ENCODE measurements around the gene GMDS.

The GMDS gene

GRCh38 chr6:1593286-1593957 lies 652.0 kb downstream of the GMDS start:
- no peak for TF ChIP-seq CTCF (conservative IDR thresholded peaks at IDR 0.05; ENCODE audit: low read depth)
- POLR2A ChIA-PET (ENCODE audit: low non-redundant PET), result interaction anchor here (0.5 kb wide), 1 partner anchor 105 kb away, joined by 6 read pairs; no protein-coding TSS in a partner anchor
- DNase-seq (ENCODE audit: low spot score), result no peak
- H3K27ac ChIP-seq, result no peak overlapping the region
- CTCF ChIA-PET, result interaction anchor here (0.6 to 1.5 kb wide), 4 partner anchors 369 to 1041 kb away, joined by 3 to 6 read pairs (median 4); no protein-coding TSS in a partner anchor

- TF ChIP-seq CTCF (conservative IDR thresholded peaks at IDR 0.05; ENCODE audit: low read depth), result no peak
- H3K27ac ChIP-seq, result no peak overlapping the region
- DNase-seq (ENCODE audit: low spot score), result no peak
- POLR2A ChIA-PET (ENCODE audit: low non-redundant PET), result no interaction called here
- CTCF ChIA-PET, result interaction anchor here (0.6 to 1.0 kb wide), 3 partner anchors 341 to 1041 kb away, joined by 3 to 6 read pairs (median 4); no protein-coding TSS in a partner anchor
Observed at GRCh38 chr6:1592852-1593251, 652.6 kb downstream of the GMDS start.

- no peak overlapping the region for H3K27ac ChIP-seq
- no peak for TF ChIP-seq CTCF (conservative IDR thresholded peaks at IDR 0.05; ENCODE audit: low read depth)
- CTCF ChIA-PET, result interaction anchor here (0.6 to 0.7 kb wide), 3 partner anchors 848 to 910 kb away, joined by 4 to 8 read pairs (median 5); no protein-coding TSS in a partner anchor
- DNase-seq (ENCODE audit: low spot score), result no peak
- POLR2A ChIA-PET (ENCODE audit: low non-redundant PET), result no interaction called here
Observed at GRCh38 chr6:1591926-1592325, 653.5 kb downstream of the GMDS start.

GRCh38 chr6:1591243-1591642 lies 654.2 kb downstream of the GMDS start:
- TF ChIP-seq CTCF (conservative IDR thresholded peaks at IDR 0.05; ENCODE audit: low read depth), result no peak
- ChIA-PET CTCF (no interaction called here), POLR2A (ENCODE audit: low non-redundant PET) (no interaction called here)
- no peak overlapping the region for H3K27ac ChIP-seq
- DNase-seq (ENCODE audit: low spot score), result no peak

GRCh38 chr6:1590580-1590979 lies 654.8 kb downstream of the GMDS start:
- DNase-seq (ENCODE audit: low spot score), result no peak
- ChIA-PET POLR2A (ENCODE audit: low non-redundant PET) (no interaction called here), CTCF (no interaction called here)
- no peak overlapping the region for H3K27ac ChIP-seq
- TF ChIP-seq CTCF (conservative IDR thresholded peaks at IDR 0.05; ENCODE audit: low read depth), result no peak

GRCh38 chr6:1589208-1589607 lies 656.2 kb downstream of the GMDS start:
- no peak for TF ChIP-seq CTCF (conservative IDR thresholded peaks at IDR 0.05; ENCODE audit: low read depth)
- POLR2A ChIA-PET (ENCODE audit: low non-redundant PET), result no interaction called here
- no peak for DNase-seq (ENCODE audit: low spot score)
- H3K27ac ChIP-seq, result no peak overlapping the region
- CTCF ChIA-PET, result no interaction called here

Measured in RWPE1 (cell line).